Measurements from ENCODE around the gene ARV1. TPM values are rescaled to one million over a fixed set of nuclear protein-coding genes. Genes with fewer than 3 reads are reported as not detected.
"Not testable (repeated sequence)": the region's sequence is repeated elsewhere in the genome, so short reads cannot be mapped to it uniquely, and the experiment has no call there.

Gene ARV1
- total RNA-seq, 1 donor: 10.5 TPM

DNA sequence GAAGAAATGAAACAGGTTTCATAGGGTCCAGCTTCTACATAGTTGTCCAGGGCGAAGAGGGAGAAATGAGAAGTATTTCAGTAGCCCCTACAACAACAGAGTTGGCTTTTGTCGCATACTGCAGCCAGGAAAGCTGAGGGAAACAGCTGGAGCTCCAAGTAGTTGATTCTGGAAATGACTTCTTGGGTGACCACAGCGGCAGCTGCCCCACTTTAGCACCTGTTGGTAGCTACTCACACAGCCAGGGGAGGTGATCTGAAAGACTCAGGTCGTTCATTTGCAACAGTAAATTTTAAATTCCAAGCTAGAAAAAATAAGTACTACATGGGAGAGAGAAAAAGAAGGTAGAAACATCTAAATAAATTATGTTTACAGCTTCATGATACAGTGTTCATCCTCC, 2.5 kb upstream of the ARV1 start:
- DNase-seq (ENCODE audit: low read depth in 2 of 3, low spot score in 2 of 3): no peak

DNA sequence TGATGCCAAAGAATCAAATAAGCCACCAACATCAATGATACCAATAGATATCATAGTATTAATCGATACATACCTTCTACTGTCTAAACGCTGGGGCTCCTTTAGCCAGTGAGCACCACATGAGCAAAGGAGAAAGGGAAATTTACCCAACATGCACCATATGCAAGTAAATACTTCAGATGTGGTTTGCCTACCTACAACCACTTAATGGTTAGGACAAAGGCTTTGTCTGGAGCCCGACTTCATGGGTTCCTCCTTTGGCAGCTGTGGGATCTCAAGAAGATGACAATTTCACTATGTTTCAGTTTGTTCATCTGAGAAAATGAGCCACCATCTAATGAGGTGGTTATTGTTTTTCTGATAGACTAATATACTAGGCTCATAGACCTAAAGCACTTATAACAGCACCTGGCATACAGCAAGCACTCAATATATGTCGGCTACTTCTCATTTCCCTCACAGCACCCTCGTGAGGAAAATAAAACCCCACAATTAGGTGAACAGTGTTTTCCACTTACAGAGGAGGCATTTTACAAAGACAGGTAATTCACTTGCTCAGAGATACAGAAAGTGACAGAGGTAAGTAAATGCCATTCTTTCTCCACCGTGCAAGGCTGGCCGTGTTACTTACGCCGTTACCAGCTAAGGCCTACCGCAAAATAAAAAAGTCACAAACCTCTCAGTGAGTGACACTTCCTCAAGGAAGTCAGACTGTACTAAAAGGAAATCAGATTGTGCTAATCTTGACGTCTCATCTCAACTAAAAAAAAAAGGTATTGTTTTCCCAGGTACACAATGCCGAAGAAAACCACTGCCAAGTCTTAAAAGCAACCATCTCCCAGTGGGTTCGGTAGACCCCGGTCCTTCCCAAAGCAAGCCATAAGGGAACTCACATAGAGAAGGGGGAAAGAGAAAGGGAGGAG, 1.8 kb upstream of the ARV1 start:
- peak; percentile 17 to 54 (median 49) for DNase-seq (ENCODE audit: low read depth in 2 of 3, low spot score in 2 of 3)

DNA sequence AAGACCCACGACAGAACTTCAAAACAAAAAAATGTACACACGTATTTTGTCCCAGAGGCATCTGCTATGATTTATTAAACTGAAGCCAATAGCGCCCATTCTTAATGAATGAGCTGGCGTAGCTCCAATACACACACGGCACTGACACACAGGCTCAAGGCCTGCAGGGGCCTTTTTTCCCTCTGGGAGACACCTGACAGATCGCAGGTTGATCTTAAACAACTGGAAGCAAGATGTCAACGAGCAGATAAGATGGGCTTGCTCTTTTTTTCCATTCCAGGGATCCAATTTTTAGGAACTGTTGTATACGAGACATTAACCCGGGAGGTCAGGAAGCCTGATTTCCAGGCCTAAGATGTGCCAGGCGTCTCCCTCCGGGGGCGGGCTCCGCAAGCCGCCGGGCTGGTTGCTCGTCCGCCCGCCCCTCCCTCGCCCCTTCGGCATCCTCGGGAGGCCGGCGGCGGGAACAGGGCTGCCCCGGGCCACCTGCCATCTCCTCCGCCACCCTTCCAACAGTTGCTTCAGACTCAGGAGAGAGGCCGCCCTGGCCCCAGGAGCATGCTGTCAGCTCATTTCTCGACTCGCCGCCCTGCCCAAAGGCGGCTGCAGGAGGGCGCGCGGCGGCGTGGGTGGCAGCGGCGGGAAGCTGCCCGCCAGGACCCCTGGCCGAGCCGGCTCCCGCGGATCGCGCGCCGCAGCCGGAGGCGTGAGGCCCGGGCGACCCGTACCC, 968 bp upstream of the ARV1 start:
- DNase-seq (ENCODE audit: low read depth in 2 of 3, low spot score in 2 of 3): peak in 2 of 3 donors; percentile 30 to 51

- DNase-seq (ENCODE audit: low read depth in 2 of 3, low spot score in 2 of 3): peak in 1 of 3 donors; percentile 5
These were observed 459 bp downstream of the ARV1 start for GRCh38 chr1:230979389-230979716.

- DNase-seq (ENCODE audit: low read depth in 2 of 3, low spot score in 2 of 3): no peak
These were observed 1.1 kb downstream of the ARV1 start for GRCh38 chr1:230979952-230980351.

- DNase-seq (ENCODE audit: low read depth in 2 of 3, low spot score in 2 of 3): no peak
These were observed 3.8 kb downstream of the ARV1 start for GRCh38 chr1:230982696-230983095.

DNA sequence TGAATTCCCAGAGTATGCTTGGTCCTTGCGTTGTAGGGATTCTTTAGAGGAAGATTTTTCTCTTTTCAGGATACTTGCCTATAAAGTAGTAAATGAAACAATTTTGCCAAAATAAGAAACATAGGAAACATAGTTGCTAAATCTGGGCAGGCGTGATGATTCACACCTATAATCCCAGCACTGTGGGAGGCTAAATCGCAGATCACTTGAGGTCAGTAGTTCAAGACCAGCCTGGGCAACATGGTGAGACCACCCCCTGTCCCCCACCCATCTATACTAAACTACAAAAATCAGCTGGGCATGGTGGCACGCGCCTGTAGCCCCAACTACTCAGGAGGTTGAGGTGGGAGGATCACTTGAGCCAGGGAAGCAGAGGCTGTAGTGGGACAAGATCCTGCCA, 4.9 kb downstream of the ARV1 start:
- DNase-seq (ENCODE audit: low read depth in 2 of 3, low spot score in 2 of 3): no peak

- DNase-seq (ENCODE audit: low read depth in 2 of 3, low spot score in 2 of 3): not testable (repeated sequence)
These were observed 6.0 kb downstream of the ARV1 start for GRCh38 chr1:230984622-230985515.

DNA sequence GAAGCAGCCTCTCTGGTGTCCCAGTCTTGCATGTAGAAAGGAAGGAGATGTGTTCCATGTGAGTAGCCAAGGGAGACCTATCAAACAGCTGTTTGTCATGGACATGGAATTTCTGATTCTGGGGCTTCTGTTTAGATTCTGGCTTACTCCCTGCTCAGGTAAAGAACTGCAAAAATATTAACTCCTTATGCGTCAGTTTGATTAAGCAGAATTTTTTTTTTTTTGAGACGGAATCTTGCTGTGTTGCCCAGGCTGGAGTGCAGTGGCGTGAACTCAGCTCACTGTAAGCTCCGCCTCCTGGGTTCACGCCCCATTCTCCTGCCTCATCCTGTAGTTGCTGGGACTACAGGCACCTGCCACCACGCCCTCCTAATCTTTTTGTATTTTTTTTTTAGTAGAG, 6.8 kb downstream of the ARV1 start:
- no peak for DNase-seq (ENCODE audit: low read depth in 2 of 3, low spot score in 2 of 3)

DNA sequence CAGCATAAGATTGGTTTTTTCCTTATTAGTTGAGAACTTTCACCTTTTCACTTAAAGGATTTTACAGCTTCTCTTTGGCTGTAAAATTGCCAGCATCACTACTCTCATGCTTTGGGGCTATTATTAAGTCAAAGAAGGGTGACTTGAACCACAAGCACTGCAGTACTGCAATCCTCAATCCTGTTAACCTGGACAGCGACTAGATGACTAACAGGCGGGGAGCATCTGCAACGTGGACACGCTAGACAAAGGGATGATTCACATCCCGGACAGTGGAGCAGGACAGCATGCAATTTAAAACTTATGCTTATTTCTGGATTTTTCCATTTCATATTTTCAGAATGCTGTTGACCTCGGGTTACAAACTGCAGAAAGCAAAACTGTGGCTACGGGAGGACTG, 8.1 kb downstream of the ARV1 start:
- DNase-seq (ENCODE audit: low read depth in 2 of 3, low spot score in 2 of 3): no peak

DNA sequence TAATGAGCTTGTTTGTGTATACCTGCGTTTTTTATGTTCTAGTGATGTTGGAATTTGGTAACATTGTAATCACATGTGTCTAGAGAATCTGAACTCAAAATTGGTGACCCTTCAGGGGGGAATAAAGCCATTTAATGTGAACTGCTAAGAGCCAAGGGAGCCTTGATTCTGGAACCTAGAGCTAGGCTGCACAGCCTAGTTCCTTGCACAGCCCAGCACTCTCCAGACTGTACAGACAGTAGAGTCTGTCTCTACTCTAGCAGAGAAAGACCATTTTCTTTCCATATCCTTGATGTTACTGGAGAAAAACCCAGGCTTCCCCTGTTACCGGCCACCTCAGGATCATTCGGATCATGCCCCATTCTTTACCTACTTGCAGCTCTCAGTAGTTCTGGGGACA, 8.6 kb downstream of the ARV1 start:
- DNase-seq (ENCODE audit: low read depth in 2 of 3, low spot score in 2 of 3): no peak

- DNase-seq (ENCODE audit: low read depth in 2 of 3, low spot score in 2 of 3): no peak
These were observed 13.3 kb downstream of the ARV1 start for GRCh38 chr1:230992100-230992774.

DNA sequence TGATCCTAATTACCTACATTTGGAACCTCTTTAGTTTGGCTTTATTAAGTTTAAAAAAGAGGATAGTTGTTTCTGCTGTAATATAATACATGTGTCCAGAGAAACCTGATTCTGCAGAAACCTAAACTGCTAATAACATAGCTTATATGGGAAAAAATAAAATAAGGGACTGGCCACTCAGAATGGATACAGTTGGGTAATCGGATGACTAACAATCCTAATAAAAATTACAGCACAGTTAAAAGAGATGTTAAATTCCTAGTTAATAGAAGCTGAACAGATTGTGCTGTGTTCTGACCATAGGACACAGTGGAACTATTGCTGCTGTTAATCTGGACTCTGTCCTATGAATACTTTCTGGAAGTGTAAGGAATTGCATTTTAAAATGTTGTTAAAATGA, 16.0 kb downstream of the ARV1 start:
- DNase-seq (ENCODE audit: low read depth in 2 of 3, low spot score in 2 of 3): no peak

- DNase-seq (ENCODE audit: low read depth in 2 of 3, low spot score in 2 of 3): no peak
These were observed 21.3 kb downstream of the ARV1 start for GRCh38 chr1:231000201-231000600.

GRCh38 chr1:231000639-231001038, 21.7 kb downstream of the ARV1 start:
- no peak for DNase-seq (ENCODE audit: low read depth in 2 of 3, low spot score in 2 of 3)

DNA sequence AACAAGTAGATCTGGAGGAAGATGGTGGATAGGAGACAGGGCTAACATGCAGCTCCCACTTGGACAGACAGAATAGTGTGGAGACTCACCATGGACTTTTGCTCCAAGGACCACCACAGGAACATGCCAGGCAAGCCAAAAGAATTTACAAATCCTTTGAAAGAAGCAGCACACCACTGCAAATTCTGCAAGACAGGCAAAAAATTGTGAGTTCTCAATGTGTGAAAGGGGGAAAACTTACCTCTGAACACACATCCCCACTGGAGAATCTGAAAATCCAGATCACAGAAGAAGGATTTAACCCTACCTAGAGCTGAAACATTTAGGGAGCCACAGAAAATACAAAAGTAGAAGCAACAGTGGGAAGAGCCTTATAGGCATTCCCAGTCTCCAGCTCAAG, 23.0 kb downstream of the ARV1 start:
- DNase-seq (ENCODE audit: low read depth in 2 of 3, low spot score in 2 of 3): no peak

GRCh38 chr1:231007535-231007934, 28.6 kb downstream of the ARV1 start:
- DNase-seq (ENCODE audit: low read depth in 2 of 3, low spot score in 2 of 3): not testable (repeated sequence)

GRCh38 chr1:231011360-231011759, 32.5 kb downstream of the ARV1 start:
- no peak for DNase-seq (ENCODE audit: low read depth in 2 of 3, low spot score in 2 of 3)

- no peak for DNase-seq (ENCODE audit: low read depth in 2 of 3, low spot score in 2 of 3)
These were observed 33.1 kb downstream of the ARV1 start for GRCh38 chr1:231011963-231012362.

- DNase-seq (ENCODE audit: low read depth in 2 of 3, low spot score in 2 of 3): no peak
These were observed 34.6 kb downstream of the ARV1 start for GRCh38 chr1:231013391-231014015.

All from hematopoietic multipotent progenitor cell (in vitro differentiated cells).